ENCODE measurements around the gene TBPL1. TPM values are rescaled to one million over a fixed set of nuclear protein-coding genes. Genes with fewer than 3 reads are reported as not detected.
A peak's percentile ranks its signal among the peaks of the same experiment; 100 is the strongest.
"Not testable (repeated sequence)": the region's sequence is repeated elsewhere in the genome, so short reads cannot be mapped to it uniquely, and the experiment has no call there.

The TBPL1 gene
- 18.2 and 20.7 TPM in 2 replicates for total RNA-seq

GRCh38 chr6:133952815-133953633 is at the start of gene TBPL1:
TSS of gene TBPL1 (plus strand) at chr6:133953224. CDS start at chr6:133980126, 26,902 bp downstream.
- peak; percentile 70 for DNase-seq (ENCODE audit: extremely low read depth, low read depth, low spot score)

- no peak for DNase-seq (ENCODE audit: extremely low read depth, low read depth, low spot score)
Measured at GRCh38 chr6:133903855-133904254, 49.2 kb upstream of the TBPL1 start.

GRCh38 chr6:133906050-133906449 is 47.0 kb upstream of the TBPL1 start:
- no peak for DNase-seq (ENCODE audit: extremely low read depth, low read depth, low spot score)

- peak; percentile 76 for DNase-seq (ENCODE audit: extremely low read depth, low read depth, low spot score)
Measured at GRCh38 chr6:133916650-133917151, 36.3 kb upstream of the TBPL1 start.

- DNase-seq (ENCODE audit: extremely low read depth, low read depth, low spot score) = no peak
Measured at GRCh38 chr6:133917781-133918180, 35.2 kb upstream of the TBPL1 start.

- no peak for DNase-seq (ENCODE audit: extremely low read depth, low read depth, low spot score)
Measured at GRCh38 chr6:133918208-133918930, 34.7 kb upstream of the TBPL1 start.

- no peak for DNase-seq (ENCODE audit: extremely low read depth, low read depth, low spot score)
Measured at GRCh38 chr6:133919362-133919761, 33.7 kb upstream of the TBPL1 start.

- DNase-seq (ENCODE audit: extremely low read depth, low read depth, low spot score) = peak; percentile 20
Measured at GRCh38 chr6:133921249-133921859, 31.7 kb upstream of the TBPL1 start.

- peak; percentile 48 for DNase-seq (ENCODE audit: extremely low read depth, low read depth, low spot score)
Measured at GRCh38 chr6:133923938-133924593, 29.0 kb upstream of the TBPL1 start.

- DNase-seq (ENCODE audit: extremely low read depth, low read depth, low spot score) = not testable (repeated sequence)
Measured at GRCh38 chr6:133931221-133931620, 21.8 kb upstream of the TBPL1 start.

- not testable (repeated sequence) for DNase-seq (ENCODE audit: extremely low read depth, low read depth, low spot score)
Measured at GRCh38 chr6:133936352-133936751, 16.7 kb upstream of the TBPL1 start.

GRCh38 chr6:133937909-133938308 is 15.1 kb upstream of the TBPL1 start:
- no peak for DNase-seq (ENCODE audit: extremely low read depth, low read depth, low spot score)

GRCh38 chr6:133938533-133938932 is 14.5 kb upstream of the TBPL1 start:
- DNase-seq (ENCODE audit: extremely low read depth, low read depth, low spot score) = no peak

GRCh38 chr6:133939778-133940667 is 13.0 kb upstream of the TBPL1 start:
- no peak for DNase-seq (ENCODE audit: extremely low read depth, low read depth, low spot score)

- no peak for DNase-seq (ENCODE audit: extremely low read depth, low read depth, low spot score)
Measured at GRCh38 chr6:133945158-133945557, 7.9 kb upstream of the TBPL1 start.

- no peak for DNase-seq (ENCODE audit: extremely low read depth, low read depth, low spot score)
Measured at GRCh38 chr6:133947302-133947900, 5.6 kb upstream of the TBPL1 start.

- DNase-seq (ENCODE audit: extremely low read depth, low read depth, low spot score) = no peak
Measured at GRCh38 chr6:133948472-133948871, 4.6 kb upstream of the TBPL1 start.

- no peak for DNase-seq (ENCODE audit: extremely low read depth, low read depth, low spot score)
Measured at GRCh38 chr6:133951227-133951626, 1.8 kb upstream of the TBPL1 start.
